ENCODE data around the gene CAP1.

Gene CAP1

GRCh38 chr1:40120128-40120527 is 79.6 kb downstream of the CAP1 start:
- H3K14ac ChIP-seq (ENCODE audit: low read length in 2 of 2): no peak overlapping the region
- H3K4me2 ChIP-seq (ENCODE audit: low read length, poor library complexity, severe bottlenecking): no peak overlapping the region
- no peaks in the 10 kb centered on the region for H3K79me1 ChIP-seq (replicated peaks; ENCODE audit: low read length, poor library complexity, severe bottlenecking)
- no peak overlapping the region for H3K18ac ChIP-seq (ENCODE audit: low read depth in 1 of 2, low read length in 2 of 2)
- no peak overlapping the region for H2AFZ ChIP-seq (ENCODE audit: low read depth, low read length)
- no peak overlapping the region for H3K9ac ChIP-seq (ENCODE audit: low read length)
- no peak overlapping the region for H3K23ac ChIP-seq (ENCODE audit: low read length in 2 of 2)
- no peaks in the 10 kb centered on the region for H3K9me3 ChIP-seq (ENCODE audit: control insufficient read depth, low read length)
- no peak overlapping the region for H2AK5ac ChIP-seq (ENCODE audit: low read length, severe bottlenecking)
- WGBS: 85% methylated on average over 7 of the region's 7 CpGs
- H2BK5ac ChIP-seq (ENCODE audit: low read depth, low read length, poor library complexity, severe bottlenecking): no peak overlapping the region
- H3K36me3 ChIP-seq (ENCODE audit: control insufficient read depth in 1 of 2, insufficient read depth in 2 of 2, low read depth in 1 of 2, low read length in 2 of 2): no peaks in the 10 kb centered on the region
- H3K27ac ChIP-seq (ENCODE audit: low read length, poor library complexity, severe bottlenecking): no peak overlapping the region
- H3K27me3 ChIP-seq (ENCODE audit: control insufficient read depth in 1 of 2, insufficient read depth in 1 of 2, low read length in 2 of 2): peaks cover 17 to 41% of the 10 kb centered on the region in 2 experiments
- no peak overlapping the region for H3K4me3 ChIP-seq (ENCODE audit: insufficient read depth in 1 of 2, low read depth in 1 of 2, low read length in 2 of 2)
- DNase-seq: no peak
- no peak overlapping the region for H2BK120ac ChIP-seq (ENCODE audit: low read depth, low read length)
- H3K4ac ChIP-seq (ENCODE audit: low read depth in 1 of 2, low read length in 2 of 2): no peak overlapping the region
- no peak overlapping the region for H4K91ac ChIP-seq (ENCODE audit: low read length)
- H4K8ac ChIP-seq (ENCODE audit: low read length): no peak overlapping the region
- H3K4me1 ChIP-seq (ENCODE audit: control insufficient read depth, insufficient read depth, low read depth, low read length): no peaks in the 10 kb centered on the region
- no peak overlapping the region for H2BK12ac ChIP-seq (ENCODE audit: low read length in 2 of 2)
- no peak overlapping the region for H2BK15ac ChIP-seq (ENCODE audit: low read depth, poor library complexity, severe bottlenecking)
